Endothelial cell of umbilical vein (primary cell): Measurements from ENCODE around the gene FMN2. TPM values are rescaled to one million over a fixed set of nuclear protein-coding genes. Genes with fewer than 3 reads are reported as not detected.

Experiments
- BruUV-seq: library from RNA; stranded (reverse); fragments of 400-500 nt; replicated peaks from 2 replicates; lab custom pipeline; 2021; lab: Mats Ljungman, UMichigan
- CTCF ChIA-PET: fragments of 300-600, 350-600 bp; sonication (Branson Sonifier 250); formaldehyde crosslinking; loops from one replicate; lab custom pipeline; 2021; ENCODE audit warnings: antibody characterized with exemption, inconsistent platforms; lab: Charles Lee
- POLR2A ChIA-PET: fragments of 300-600, 350-600 bp; sonication (Branson Sonifier 250); formaldehyde crosslinking; loops from one replicate; lab custom pipeline; 2021; ENCODE audit warnings: antibody characterized with exemption, inconsistent platforms; lab: Charles Lee
- DNase-seq: peaks from one replicate; pipeline ENCODE4 v3.0.0-alpha.2; 2011; ENCODE audit warnings: low read depth, low spot score
- FAIRE-seq: peaks from 2 replicates; lab custom pipeline; 2011; peaks lifted over from hg19 to GRCh38; lab: Jason Lieb, UNC
- H2AFZ ChIP-seq: 2 replicates; pipeline ENCODE4 v1.6.0; 2012; ENCODE audit warnings: low read depth, low read length, control low read depth, inconsistent platforms
- H3K27ac ChIP-seq: 2 replicates; pipeline ENCODE4 v1.5.1; 2011; ENCODE audit warnings: low read depth, mild to moderate bottlenecking, control low read depth, low read length, moderate library complexity; ENCODE audit not compliant: insufficient read depth
- H3K27me3 ChIP-seq, 2 experiments: 2 replicates each; pipeline versions ENCODE4 v1.6.0 to v1.6.1; 2011; ENCODE audit warnings: low read length in 2 of 2, mixed read lengths in 1 of 2; ENCODE audit not compliant: control insufficient read depth in 2 of 2, insufficient read depth in 2 of 2
- H3K36me3 ChIP-seq, 2 experiments: 2 replicates in 1 of 2; 3 replicates in 1 of 2; pipeline ENCODE4 v1.5.1; 2011; ENCODE audit warnings: low read length in 2 of 2, mild to moderate bottlenecking in 1 of 2, moderate library complexity in 1 of 2; ENCODE audit not compliant: control insufficient read depth in 2 of 2, insufficient read depth in 2 of 2; ENCODE audit errors: extremely low read depth in 1 of 2
- H3K4me1 ChIP-seq: 3 replicates; pipeline ENCODE4 v1.5.1; 2011; ENCODE audit warnings: mild to moderate bottlenecking, low read length; ENCODE audit not compliant: control insufficient read depth, insufficient read depth; ENCODE audit errors: extremely low read depth
- H3K4me2 ChIP-seq: 2 replicates; pipeline ENCODE4 v1.6.1; 2011; ENCODE audit warnings: low read length, control low read depth, mixed read lengths; ENCODE audit not compliant: insufficient read depth
- H3K4me3 ChIP-seq, 3 experiments: fragments of 200-600 bp in 1 of 3; sonication (generic), shearing (Covaris generic) in 1 of 3; replicated peaks in 1 of 3; 2 replicates each; pipeline ENCODE4 v1.5.1; 2011 to 2016; ENCODE audit warnings: control low read depth in 3 of 3, low read length in 3 of 3, mild to moderate bottlenecking in 2 of 3, inconsistent platforms in 1 of 3, low read depth in 1 of 3, moderate library complexity in 1 of 3; ENCODE audit not compliant: insufficient read depth in 1 of 3
- H3K79me2 ChIP-seq: 2 replicates; pipeline ENCODE4 v1.6.0; 2012; ENCODE audit warnings: low read length, inconsistent platforms; ENCODE audit not compliant: control insufficient read depth, insufficient read depth
- H3K9ac ChIP-seq: replicated peaks from 2 replicates; pipeline ENCODE3; 2011; ENCODE audit warnings: low read length, control low read depth; ENCODE audit not compliant: insufficient read depth; ENCODE audit errors: extremely low read depth
- H3K9me1 ChIP-seq: replicated peaks from 3 replicates; pipeline ENCODE4 v1.6.0; 2011; ENCODE audit warnings: mild to moderate bottlenecking, low read length; ENCODE audit not compliant: control insufficient read depth, insufficient read depth; ENCODE audit errors: extremely low read depth
- H3K9me3 ChIP-seq: replicated peaks from 2 replicates; pipeline ENCODE4 v1.5.1; 2012; ENCODE audit warnings: low read length, inconsistent platforms; ENCODE audit not compliant: control insufficient read depth, insufficient read depth
- H4K20me1 ChIP-seq: replicated peaks from 2 replicates; pipeline ENCODE3; 2011; ENCODE audit warnings: mild to moderate bottlenecking, low read length; ENCODE audit not compliant: control insufficient read depth, insufficient read depth; ENCODE audit errors: extremely low read depth
- CTCF ChIP-seq, 2 donors: IDR thresholded peaks; 1 replicate in 1 of 2; 2 replicates in 1 of 2; pipeline ENCODE4 v1.5.1; 2011; ENCODE audit warnings: low read length in 2 of 2, mild to moderate bottlenecking in 2 of 2, moderate library complexity in 2 of 2, control low read depth in 1 of 2, inconsistent platforms in 1 of 2, low read depth in 1 of 2; ENCODE audit not compliant: insufficient read depth in 1 of 2; ENCODE audit errors: extremely low read depth in 1 of 2
- EZH2 ChIP-seq: IDR thresholded peaks from 2 replicates; pipeline ENCODE4 v1.6.1; 2012; ENCODE audit warnings: borderline replicate concordance, low read depth, mild to moderate bottlenecking, moderate library complexity, low read length, inconsistent platforms; ENCODE audit not compliant: severe bottlenecking
- FOS ChIP-seq: IDR thresholded peaks from 2 replicates; pipeline ENCODE4 v1.6.1; 2011; ENCODE audit warnings: mild to moderate bottlenecking, low read length, moderate library complexity, borderline replicate concordance; ENCODE audit not compliant: insufficient read depth
- GATA2 ChIP-seq: IDR thresholded peaks from 2 replicates; pipeline ENCODE4 v1.7.0; 2011; ENCODE audit warnings: low read depth, mild to moderate bottlenecking, moderate library complexity, mixed read lengths, low read length; ENCODE audit not compliant: insufficient read length, insufficient read depth
- JUN ChIP-seq: IDR thresholded peaks from 2 replicates; pipeline ENCODE4 v1.6.1; 2011; ENCODE audit warnings: borderline replicate concordance, low read depth; ENCODE audit not compliant: insufficient read length, insufficient read depth
- MAX ChIP-seq: IDR thresholded peaks from 2 replicates; pipeline ENCODE4 v1.6.1; 2011; ENCODE audit not compliant: insufficient read depth, insufficient read length
- MYC ChIP-seq: IDR thresholded peaks from one replicate; pipeline ENCODE4 v1.6.1; 2011; ENCODE audit warnings: mild to moderate bottlenecking, low read depth, low read length
- POLR2A ChIP-seq: IDR thresholded peaks from 2 replicates; pipeline ENCODE4 v1.6.1; 2012; ENCODE audit warnings: low read depth, mild to moderate bottlenecking, control low read depth, low read length
- POLR2AphosphoS5 ChIP-seq: IDR thresholded peaks from 2 replicates; pipeline ENCODE4 v1.6.1; 2012; ENCODE audit warnings: low read depth, mild to moderate bottlenecking, control low read depth, low read length, moderate library complexity; ENCODE audit not compliant: insufficient read depth
- dilution Hi-C: fragments of 300-500 bp; cut with MboI; formaldehyde crosslinking; loops from one replicate; pipeline ENCODE4 v1.15.0; 2019; ENCODE audit warnings: low sequenced_read_pairs; ENCODE audit not compliant: extremely low pct_ligation_motif_present
- intact Hi-C: fragments of 100-400 bp; cut with micrococcal nuclease; formaldehyde crosslinking; loops from one replicate; pipeline ENCODE4 v1.10.0; 2022
- polyA plus RNA-seq, 4 experiments: library from polyadenylated mRNA; depleted of rRNA in 3 of 4; stranded (reverse) in 3 of 4; unstranded in 1 of 4; fragments of >200 nt; gene quantifications; 2 replicates each; pipeline versions ENCODE4 v1.2.1 to v1.2.3, GENCODE V29; 2011 to 2012; ENCODE audit warnings: missing spikeins in 1 of 4
- total RNA-seq: library from RNA; stranded (reverse); gene quantifications from 2 replicates; pipeline ENCODE4 v1.2.3, GENCODE V29; 2021

The FMN2 gene
- total and polyA plus RNA-seq, 2 donors (not counting 3 experiments of a cell fraction or from before 2014, with no cell fraction given), result not detected

- no peak overlapping the region for H3K4me3 ChIP-seq
- H3K4me2 ChIP-seq, result no peak overlapping the region
- intact Hi-C loops, result no loop called here
- no peaks in the 10 kb centered on the region for H3K4me1 ChIP-seq
- BruUV-seq, result no TSS peak
- H3K27ac ChIP-seq, result no peak overlapping the region
- ChIA-PET CTCF (no interaction called here), POLR2A (no interaction called here)
- FAIRE-seq, result no peak
- no peaks in the 10 kb centered on the region for H3K9me1 ChIP-seq
- DNase-seq, result no peak
- no peak overlapping the region for H3K9ac ChIP-seq
- dilution Hi-C loops, result no loop called here
- H3K9me3 ChIP-seq, result peaks cover 3% of the 10 kb centered on the region
- H2AFZ ChIP-seq, result no peak overlapping the region
- H3K27me3 ChIP-seq, result no peaks in the 10 kb centered on the region
- H3K79me2 ChIP-seq, result no peaks in the 10 kb centered on the region
- H3K36me3 ChIP-seq, result no peaks in the 10 kb centered on the region
- TF ChIP-seq JUN (no peak), MYC (no peak), MAX (no peak), POLR2AphosphoS5 (no peak), POLR2A (no peak), FOS (no peak), CTCF (IDR thresholded peaks at IDR 0.05; ENCODE audit: extremely low read depth in 1 of 2, insufficient read depth in 1 of 2, low read depth in 1 of 2, low read length in 2 of 2) (no peak), EZH2 (no peak), GATA2 (no peak)
- H4K20me1 ChIP-seq, result no peaks in the 10 kb centered on the region
These were observed 325.6 kb downstream of the FMN2 start for GRCh38 chr1:240417317-240417716.
